ENCODE measurements around the gene MYH10. TPM values are rescaled to one million over a fixed set of nuclear protein-coding genes. Genes with fewer than 3 reads are reported as not detected.

MYH10 gene
- total RNA-seq, 1 donor from 2014 or later = 3.4 TPM

GRCh38 chr17:8455665-8456209 lies 174.8 kb downstream of the MYH10 start:
- H3K9me3 Mint-ChIP-seq = no peaks in the 10 kb centered on the region
- no peaks in the 10 kb centered on the region for H3K27me3 Mint-ChIP-seq
- peaks cover 85% of the 10 kb centered on the region for H3K36me3 Mint-ChIP-seq (ENCODE audit: low read depth)
- TF ChIP-seq, protein P1, sequence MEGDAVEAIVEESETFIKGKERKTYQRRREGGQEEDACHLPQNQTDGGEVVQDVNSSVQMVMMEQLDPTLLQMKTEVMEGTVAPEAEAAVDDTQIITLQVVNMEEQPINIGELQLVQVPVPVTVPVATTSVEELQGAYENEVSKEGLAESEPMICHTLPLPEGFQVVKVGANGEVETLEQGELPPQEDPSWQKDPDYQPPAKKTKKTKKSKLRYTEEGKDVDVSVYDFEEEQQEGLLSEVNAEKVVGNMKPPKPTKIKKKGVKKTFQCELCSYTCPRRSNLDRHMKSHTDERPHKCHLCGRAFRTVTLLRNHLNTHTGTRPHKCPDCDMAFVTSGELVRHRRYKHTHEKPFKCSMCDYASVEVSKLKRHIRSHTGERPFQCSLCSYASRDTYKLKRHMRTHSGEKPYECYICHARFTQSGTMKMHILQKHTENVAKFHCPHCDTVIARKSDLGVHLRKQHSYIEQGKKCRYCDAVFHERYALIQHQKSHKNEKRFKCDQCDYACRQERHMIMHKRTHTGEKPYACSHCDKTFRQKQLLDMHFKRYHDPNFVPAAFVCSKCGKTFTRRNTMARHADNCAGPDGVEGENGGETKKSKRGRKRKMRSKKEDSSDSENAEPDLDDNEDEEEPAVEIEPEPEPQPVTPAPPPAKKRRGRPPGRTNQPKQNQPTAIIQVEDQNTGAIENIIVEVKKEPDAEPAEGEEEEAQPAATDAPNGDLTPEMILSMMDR (IDR thresholded peaks at IDR 0.05) = no peak
- ATAC-seq (ENCODE audit: low read depth) (no peak), DNase-seq (no peak)
- H3K4me3 Mint-ChIP-seq = no peak overlapping the region
- H3K4me1 Mint-ChIP-seq = no peaks in the 10 kb centered on the region
- H3K27ac Mint-ChIP-seq = no peak overlapping the region
- ChIA-PET POLR2A (no interaction called here), CTCF (no interaction called here)
- intact Hi-C loops (cut with micrococcal nuclease) = no loop called here

- Mint-ChIP-seq H3K4me1 (no peaks in the 10 kb centered on the region), H3K27me3 (no peaks in the 10 kb centered on the region), H3K36me3 (ENCODE audit: low read depth) (peaks cover 86% of the 10 kb centered on the region), H3K27ac (no peak overlapping the region), H3K4me3 (no peak overlapping the region), H3K9me3 (no peaks in the 10 kb centered on the region)
- ChIA-PET CTCF (no interaction called here), POLR2A (no interaction called here)
- no peak for DNase-seq
- intact Hi-C loops (cut with micrococcal nuclease) = no loop called here
- TF ChIP-seq, protein P1 (IDR thresholded peaks at IDR 0.05) = no peak
- no peak for ATAC-seq (ENCODE audit: low read depth)
These were observed 177.2 kb downstream of the MYH10 start for GRCh38 chr17:8453326-8453725.

DNA sequence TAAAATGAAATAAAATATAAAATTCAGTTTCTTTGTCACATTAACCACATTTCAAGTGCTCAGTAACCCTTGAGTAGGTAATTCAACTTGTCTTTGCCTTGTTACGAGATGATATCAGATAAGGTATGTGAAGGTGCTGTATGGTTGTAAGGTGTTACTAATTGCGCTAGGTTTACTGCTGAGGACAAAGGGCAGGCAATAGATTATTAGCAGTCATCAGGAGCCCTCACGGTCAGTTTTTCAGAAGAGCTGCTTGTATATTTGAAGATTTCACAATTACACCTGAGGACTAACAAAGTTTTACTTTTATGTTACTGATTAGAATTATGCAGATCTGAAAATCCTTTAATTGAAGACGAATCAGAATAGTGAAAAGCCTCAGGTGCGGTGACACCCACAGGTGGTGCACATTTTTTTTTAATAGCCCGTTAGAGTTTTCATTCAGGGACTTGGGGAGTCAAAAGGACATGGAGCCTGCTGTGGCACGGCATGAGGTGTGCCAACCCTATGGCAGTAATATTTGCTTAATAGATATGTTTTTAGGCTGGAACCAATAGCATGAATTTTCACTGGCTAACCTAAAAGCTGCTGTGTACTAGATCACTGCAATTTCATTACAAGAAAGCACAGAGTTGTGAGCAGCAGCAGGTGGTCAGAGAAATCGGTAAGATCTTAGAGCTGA lies 178.5 kb downstream of the MYH10 start:
- no peaks in the 10 kb centered on the region for H3K9me3 Mint-ChIP-seq
- TF ChIP-seq, protein P1 (IDR thresholded peaks at IDR 0.05) = no peak
- DNase-seq = no peak
- ATAC-seq (ENCODE audit: low read depth) = no peak
- no peaks in the 10 kb centered on the region for H3K4me1 Mint-ChIP-seq
- intact Hi-C loops (cut with micrococcal nuclease) = no loop called here
- no peaks in the 10 kb centered on the region for H3K27me3 Mint-ChIP-seq
- CTCF ChIA-PET = no interaction called here
- no peak overlapping the region for H3K4me3 Mint-ChIP-seq
- H3K27ac Mint-ChIP-seq = no peak overlapping the region
- peaks cover 87% of the 10 kb centered on the region for H3K36me3 Mint-ChIP-seq (ENCODE audit: low read depth)
- POLR2A ChIA-PET = interaction anchor here (0.7 kb wide), 1 partner anchor 10 kb away, joined by 4 read pairs; no protein-coding TSS in a partner anchor

DNA sequence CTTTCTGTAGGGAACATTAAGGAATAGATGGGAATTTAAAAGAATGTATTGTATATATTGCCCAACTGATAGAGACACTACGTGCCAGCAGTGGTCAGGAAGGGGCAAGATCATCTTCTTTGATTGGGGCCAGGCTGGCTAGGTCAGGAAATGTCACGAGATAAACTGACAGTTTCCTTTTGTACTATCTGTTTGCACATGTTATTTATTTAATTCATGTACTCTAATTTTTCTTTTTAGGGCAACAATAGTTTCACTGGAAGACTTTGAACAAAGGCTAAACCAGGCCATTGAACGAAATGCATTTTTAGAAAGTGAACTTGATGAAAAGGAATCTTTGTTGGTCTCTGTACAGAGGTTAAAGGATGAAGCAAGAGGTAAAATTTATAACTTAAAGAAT lies 182.2 kb downstream of the MYH10 start:
- peaks cover 93% of the 10 kb centered on the region for H3K36me3 Mint-ChIP-seq (ENCODE audit: low read depth)
- ChIA-PET POLR2A (no interaction called here), CTCF (no interaction called here)
- no peak for DNase-seq
- no peaks in the 10 kb centered on the region for H3K27me3 Mint-ChIP-seq
- H3K9me3 Mint-ChIP-seq = no peaks in the 10 kb centered on the region
- TF ChIP-seq, protein P1 (IDR thresholded peaks at IDR 0.05) = no peak
- H3K4me1 Mint-ChIP-seq = peaks cover 6% of the 10 kb centered on the region
- H3K27ac Mint-ChIP-seq = no peak overlapping the region
- H3K4me3 Mint-ChIP-seq = no peak overlapping the region
- ATAC-seq (ENCODE audit: low read depth) = no peak
- intact Hi-C loops (cut with micrococcal nuclease) = no loop called here

GRCh38 chr17:8447799-8448198 lies 182.7 kb downstream of the MYH10 start:
- H3K27me3 Mint-ChIP-seq = no peaks in the 10 kb centered on the region
- CTCF ChIA-PET = no interaction called here
- ATAC-seq (ENCODE audit: low read depth) (no peak), DNase-seq (no peak)
- H3K4me1 Mint-ChIP-seq = peaks cover 10% of the 10 kb centered on the region
- peaks cover 92% of the 10 kb centered on the region for H3K36me3 Mint-ChIP-seq (ENCODE audit: low read depth)
- H3K4me3 Mint-ChIP-seq = no peak overlapping the region
- intact Hi-C loops (cut with micrococcal nuclease) = no loop called here
- H3K27ac Mint-ChIP-seq = no peak overlapping the region
- POLR2A ChIA-PET = no interaction called here
- TF ChIP-seq, protein P1 (IDR thresholded peaks at IDR 0.05) = no peak
- no peaks in the 10 kb centered on the region for H3K9me3 Mint-ChIP-seq
